B cell (primary cell): ENCODE results near the gene LIN7B. TPM values are rescaled to one million over a fixed set of nuclear protein-coding genes. Genes with fewer than 3 reads are reported as not detected.

Source experiments
- ATAC-seq: fragments of 200-7000 bp; cut with Tn5 transposase; one replicate; pipeline ENCODE4 v1.10.0; 2021; ENCODE audit warnings: low read depth, mild to moderate bottlenecking, moderate number of reproducible peaks, moderate library complexity
- CTCF ChIA-PET: fragments of 350-600 bp; sonication (Branson Sonifier 250); formaldehyde crosslinking; loops from one replicate; lab custom pipeline; 2021; ENCODE audit warnings: antibody characterized with exemption, inconsistent platforms; lab: Charles Lee
- POLR2A ChIA-PET: fragments of 350-600 bp; sonication (Branson Sonifier 250); formaldehyde crosslinking; loops from one replicate; lab custom pipeline; 2021; ENCODE audit warnings: antibody characterized with exemption; lab: Charles Lee
- DNase-seq: peaks from one replicate; pipeline ENCODE4 v3.0.0; 2013
- H2AFZ ChIP-seq: 2 replicates; pipeline ENCODE4 v1.6.1; 2012; ENCODE audit warnings: mild to moderate bottlenecking, low read depth, low read length; ENCODE audit not compliant: insufficient read depth, poor library complexity, severe bottlenecking
- H3K27ac ChIP-seq, 2 donors: 1 replicate in 1 of 2; 2 replicates in 1 of 2; pipeline ENCODE4 v1.5.1; 2012 to 2013; ENCODE audit warnings: low read length in 2 of 2, mild to moderate bottlenecking in 2 of 2, moderate library complexity in 1 of 2
- H3K27me3 ChIP-seq, 4 experiments: fragments of 200-600 bp in 1 of 4; sonication (generic) in 1 of 4; replicated peaks in 1 of 4; 1 replicate in 2 of 4; 2 replicates in 2 of 4; pipeline versions ENCODE4 v1.6.1 to v1.7.0; 2013 to 2016; ENCODE audit warnings: low read length in 3 of 4, mild to moderate bottlenecking in 2 of 4, mixed read lengths in 1 of 4, moderate library complexity in 1 of 4; ENCODE audit not compliant: insufficient read depth in 4 of 4, control insufficient read depth in 3 of 4; ENCODE audit errors: control extremely low read depth in 1 of 4
- H3K36me3 ChIP-seq, 2 experiments: replicated peaks in 1 of 2; 1 replicate in 1 of 2; 2 replicates in 1 of 2; pipeline versions ENCODE4 v1.6.1 to v1.7.1; 2013; ENCODE audit warnings: low read length in 1 of 2; ENCODE audit not compliant: insufficient read depth in 2 of 2, control insufficient read depth in 1 of 2; ENCODE audit errors: control extremely low read depth in 1 of 2, extremely low read depth in 1 of 2
- H3K4me1 ChIP-seq, 2 donors: fragments of 200-600 bp in 1 of 2; sonication (generic) in 1 of 2; 1 replicate in 1 of 2; 2 replicates in 1 of 2; pipeline versions ENCODE4 v1.5.1 to v1.6.1; 2013 to 2017; ENCODE audit warnings: low read length in 2 of 2; ENCODE audit not compliant: control insufficient read depth in 2 of 2, insufficient read depth in 2 of 2
- H3K4me2 ChIP-seq: replicated peaks from 2 replicates; pipeline ENCODE3; 2012; ENCODE audit warnings: mild to moderate bottlenecking, low read depth, low read length; ENCODE audit not compliant: poor library complexity, severe bottlenecking
- H3K4me3 ChIP-seq, 5 experiments: fragments of 200-600 bp in 1 of 5; sonication (generic) in 1 of 5; 1 replicate in 3 of 5; 2 replicates in 2 of 5; pipeline versions ENCODE4 v1.5.1 to v1.7.0; 2011 to 2016; ENCODE audit warnings: low read length in 4 of 5, mild to moderate bottlenecking in 4 of 5, low read depth in 2 of 5, control low read depth in 1 of 5, moderate library complexity in 1 of 5; ENCODE audit not compliant: insufficient read depth in 1 of 5; ENCODE audit errors: control extremely low read depth in 1 of 5, extremely low read depth in 1 of 5
- H3K79me2 ChIP-seq: fragments of 200-600 bp; sonication (generic); one replicate; pipeline ENCODE4 v1.6.0; 2016; ENCODE audit warnings: low read length; ENCODE audit not compliant: control insufficient read depth, insufficient read depth
- H3K9ac ChIP-seq: fragments of 200-600 bp; sonication (generic); 2 replicates; pipeline ENCODE4 v1.6.1; 2017; ENCODE audit warnings: mild to moderate bottlenecking, low read length, moderate library complexity
- H3K9me3 ChIP-seq, 3 donors: one replicate each; pipeline versions ENCODE4 v1.6.1 to v1.7.1; 2013; ENCODE audit warnings: low read length in 2 of 3; ENCODE audit not compliant: control insufficient read depth in 2 of 3, insufficient read depth in 1 of 3; ENCODE audit errors: control extremely low read depth in 1 of 3
- H4K20me1 ChIP-seq: 2 replicates; pipeline ENCODE4 v1.6.0; 2012; ENCODE audit warnings: mild to moderate bottlenecking, low read length; ENCODE audit not compliant: insufficient read depth, control insufficient read depth, poor library complexity, severe bottlenecking
- H3K27ac Mint-ChIP-seq: one replicate; pipeline ENCODE4 v1.8.0; 2021; ENCODE audit warnings: mixed read lengths
- H3K27me3 Mint-ChIP-seq: one replicate; pipeline ENCODE4 v1.8.0; 2021; ENCODE audit warnings: mixed read lengths
- H3K4me1 Mint-ChIP-seq: one replicate; pipeline ENCODE4 v1.8.0; 2021; ENCODE audit warnings: mixed read lengths
- H3K4me3 Mint-ChIP-seq: one replicate; pipeline ENCODE4 v1.8.0; 2021; ENCODE audit warnings: mixed read lengths
- H3K9me3 Mint-ChIP-seq: one replicate; pipeline ENCODE4 v1.8.0; 2022; ENCODE audit warnings: mixed read lengths; ENCODE audit not compliant: insufficient read depth
- WGBS: methylation state at CpG from one replicate; pipeline ENCODE4 v1.1.5; 2013; ENCODE audit warnings: missing lambda C conversion rate; ENCODE audit not compliant: insufficient coverage; 5-methylcytosine and 5-hydroxymethylcytosine counted together
- intact Hi-C: fragments of 100-400 bp; cut with micrococcal nuclease; formaldehyde crosslinking; loops from one replicate; pipeline ENCODE4 v1.10.0; 2022
- polyA plus RNA-seq: library from polyadenylated mRNA; depleted of rRNA; stranded (reverse); fragments of >200 nt; gene quantifications from 2 replicates; pipeline ENCODE4 v1.2.3, GENCODE V29; 2012
- total RNA-seq, 2 donors: library from RNA; stranded (reverse); fragments of 120-200 nt in 1 of 2; gene quantifications; 1 replicate in 1 of 2; 2 replicates in 1 of 2; pipeline versions ENCODE4 v1.2.3 to v1.2.4, GENCODE V29; 2013 to 2022
- TF ChIP-seq, protein P1 (sequence below): fragments of 200-600 bp; IDR thresholded peaks from one replicate; pipeline ENCODE4 v1.8.0; 2022; ENCODE audit warnings: antibody characterized with exemption, mild to moderate bottlenecking

Gene LIN7B
- total and polyA plus RNA-seq, 2 donors (not counting 1 experiment from before 2014, with no cell fraction given): 7.4 to 12.4 TPM

GRCh38 chr19:49127674-49128544 is 13.7 kb downstream of the LIN7B start:
- Histone ChIP-seq H3K4me1 (peaks cover 9 to 13% of the 10 kb centered on the region in 2 donors), H3K27me3 (peaks cover 0 to 2% (median 0%) of the 10 kb centered on the region in 4 experiments), H3K4me3 (peak overlapping the region; percentile 34 to 71 (median 50)), H3K9ac (peak overlapping the region; percentile 54), H3K27ac (no peak overlapping the region), H3K9me3 (peaks cover 0 to 16% (median 0%) of the 10 kb centered on the region in 3 donors), H2AFZ (peak overlapping the region; percentile 86), H3K4me2 (peak overlapping the region; percentile 90), H4K20me1 (no peaks in the 10 kb centered on the region), H3K79me2 (no peaks in the 10 kb centered on the region), H3K36me3 (no peaks in the 10 kb centered on the region)
- intact Hi-C loops: loop anchor here (1.0 to 5.0 kb wide), 5 partner anchors 9 to 679 kb away; partner anchors contain the start of genes C19orf73, LIN7B, PPFIA3 and SNRNP70
- DNase-seq (peak; percentile 97), ATAC-seq (peak; percentile 96)
- Mint-ChIP-seq H3K27ac (peak overlapping the region; percentile 34), H3K4me3 (peak overlapping the region; percentile 85), H3K4me1 (peaks cover 15% of the 10 kb centered on the region), H3K27me3 (no peaks in the 10 kb centered on the region), H3K9me3 (no peaks in the 10 kb centered on the region)
- TF ChIP-seq, protein P1, sequence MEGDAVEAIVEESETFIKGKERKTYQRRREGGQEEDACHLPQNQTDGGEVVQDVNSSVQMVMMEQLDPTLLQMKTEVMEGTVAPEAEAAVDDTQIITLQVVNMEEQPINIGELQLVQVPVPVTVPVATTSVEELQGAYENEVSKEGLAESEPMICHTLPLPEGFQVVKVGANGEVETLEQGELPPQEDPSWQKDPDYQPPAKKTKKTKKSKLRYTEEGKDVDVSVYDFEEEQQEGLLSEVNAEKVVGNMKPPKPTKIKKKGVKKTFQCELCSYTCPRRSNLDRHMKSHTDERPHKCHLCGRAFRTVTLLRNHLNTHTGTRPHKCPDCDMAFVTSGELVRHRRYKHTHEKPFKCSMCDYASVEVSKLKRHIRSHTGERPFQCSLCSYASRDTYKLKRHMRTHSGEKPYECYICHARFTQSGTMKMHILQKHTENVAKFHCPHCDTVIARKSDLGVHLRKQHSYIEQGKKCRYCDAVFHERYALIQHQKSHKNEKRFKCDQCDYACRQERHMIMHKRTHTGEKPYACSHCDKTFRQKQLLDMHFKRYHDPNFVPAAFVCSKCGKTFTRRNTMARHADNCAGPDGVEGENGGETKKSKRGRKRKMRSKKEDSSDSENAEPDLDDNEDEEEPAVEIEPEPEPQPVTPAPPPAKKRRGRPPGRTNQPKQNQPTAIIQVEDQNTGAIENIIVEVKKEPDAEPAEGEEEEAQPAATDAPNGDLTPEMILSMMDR: no peak
- ChIA-PET CTCF (interaction anchor here (1.0 to 2.4 kb wide), 8 partner anchors 11 to 171 kb away, joined by 4 to 14 read pairs (median 5); partner anchors contain the start of gene LIN7B), POLR2A (interaction anchor here (0.7 to 1.2 kb wide), 5 partner anchors 8 to 166 kb away, joined by 3 to 9 read pairs (median 4); partner anchors contain the start of genes LIN7B and PPFIA3)
- 5% methylated on average over 56 of the region's 63 CpGs for WGBS
